Measurements from ENCODE around the gene S100A14.

Gene S100A14

DNA sequence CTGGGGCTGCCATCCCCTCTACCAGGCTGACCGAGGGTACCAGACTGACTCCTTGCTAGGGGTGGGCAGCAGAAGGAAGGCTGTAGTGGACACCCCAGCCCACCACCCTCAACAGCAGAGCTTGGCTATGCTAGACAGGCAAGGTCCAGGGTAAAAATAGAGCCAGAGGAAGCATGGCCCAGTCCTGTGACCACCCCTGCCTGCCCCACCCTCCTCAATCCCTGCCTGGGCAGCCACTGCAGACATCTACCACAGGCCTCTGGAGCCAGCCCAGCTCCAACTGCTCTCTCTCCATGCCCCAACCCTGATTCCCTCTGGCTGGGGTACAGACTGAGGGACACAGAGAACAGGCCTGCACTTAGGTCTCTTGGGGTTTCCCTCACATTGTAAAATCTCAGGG lies 13.8 kb upstream of the S100A14 start:
- H3K27ac ChIP-seq = no peak overlapping the region
- TF ChIP-seq, protein P1, sequence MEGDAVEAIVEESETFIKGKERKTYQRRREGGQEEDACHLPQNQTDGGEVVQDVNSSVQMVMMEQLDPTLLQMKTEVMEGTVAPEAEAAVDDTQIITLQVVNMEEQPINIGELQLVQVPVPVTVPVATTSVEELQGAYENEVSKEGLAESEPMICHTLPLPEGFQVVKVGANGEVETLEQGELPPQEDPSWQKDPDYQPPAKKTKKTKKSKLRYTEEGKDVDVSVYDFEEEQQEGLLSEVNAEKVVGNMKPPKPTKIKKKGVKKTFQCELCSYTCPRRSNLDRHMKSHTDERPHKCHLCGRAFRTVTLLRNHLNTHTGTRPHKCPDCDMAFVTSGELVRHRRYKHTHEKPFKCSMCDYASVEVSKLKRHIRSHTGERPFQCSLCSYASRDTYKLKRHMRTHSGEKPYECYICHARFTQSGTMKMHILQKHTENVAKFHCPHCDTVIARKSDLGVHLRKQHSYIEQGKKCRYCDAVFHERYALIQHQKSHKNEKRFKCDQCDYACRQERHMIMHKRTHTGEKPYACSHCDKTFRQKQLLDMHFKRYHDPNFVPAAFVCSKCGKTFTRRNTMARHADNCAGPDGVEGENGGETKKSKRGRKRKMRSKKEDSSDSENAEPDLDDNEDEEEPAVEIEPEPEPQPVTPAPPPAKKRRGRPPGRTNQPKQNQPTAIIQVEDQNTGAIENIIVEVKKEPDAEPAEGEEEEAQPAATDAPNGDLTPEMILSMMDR (conservative IDR thresholded peaks at IDR 0.05) = no peak

DNA sequence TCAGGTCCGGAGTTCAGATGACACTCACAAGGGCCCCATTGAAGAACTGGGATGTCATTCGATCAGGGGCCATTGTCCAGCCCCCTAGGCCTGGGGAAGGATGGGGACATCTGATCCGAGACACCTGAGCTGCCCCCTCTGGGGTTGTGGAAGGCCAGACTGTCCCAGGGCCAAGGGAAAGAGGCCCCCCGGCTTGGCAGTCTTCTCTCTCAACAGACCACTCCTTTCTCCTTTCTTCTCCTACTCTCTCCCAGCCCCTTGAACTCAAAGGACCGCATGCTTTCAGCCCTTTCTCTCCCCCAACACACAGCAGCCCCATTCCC lies 13.2 kb upstream of the S100A14 start:
- TF ChIP-seq, protein P1 (conservative IDR thresholded peaks at IDR 0.05) = no peak
- no peak overlapping the region for H3K27ac ChIP-seq

DNA sequence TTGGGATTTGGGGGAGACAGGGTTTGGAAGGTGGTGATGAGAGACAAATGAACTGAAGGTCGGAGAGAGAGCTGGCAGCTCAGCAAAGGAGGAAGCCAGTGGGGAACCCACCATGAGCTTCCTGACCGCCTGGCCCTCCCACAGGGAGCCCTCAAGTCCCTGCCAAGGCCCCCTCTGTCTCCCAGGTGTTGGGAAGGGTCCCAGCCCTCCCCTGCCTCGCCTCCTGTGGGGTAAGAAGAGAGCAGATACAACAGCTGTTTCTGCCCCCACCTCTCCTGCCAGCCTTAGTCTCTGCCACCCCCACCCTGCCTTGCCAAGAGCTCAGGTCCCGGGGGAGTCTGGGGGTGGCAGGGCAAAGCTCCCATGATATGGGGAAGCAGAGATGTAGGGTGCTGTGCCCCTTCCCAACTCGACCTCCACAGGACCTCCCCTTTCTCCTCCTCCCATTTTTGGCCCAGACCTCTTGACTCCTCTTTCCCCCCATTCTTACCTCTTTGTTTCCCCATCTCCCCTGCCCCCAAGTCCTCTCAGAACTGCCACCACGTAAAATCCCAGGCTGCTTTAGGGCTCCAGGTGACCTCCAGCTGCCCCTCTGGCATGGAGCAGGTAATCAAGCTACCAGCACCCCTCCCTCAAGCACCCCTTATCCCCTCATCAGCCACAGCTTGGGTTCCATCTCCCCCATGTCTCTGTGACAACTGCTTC lies 12.7 kb upstream of the S100A14 start:
- no peak overlapping the region for H3K27ac ChIP-seq

DNA sequence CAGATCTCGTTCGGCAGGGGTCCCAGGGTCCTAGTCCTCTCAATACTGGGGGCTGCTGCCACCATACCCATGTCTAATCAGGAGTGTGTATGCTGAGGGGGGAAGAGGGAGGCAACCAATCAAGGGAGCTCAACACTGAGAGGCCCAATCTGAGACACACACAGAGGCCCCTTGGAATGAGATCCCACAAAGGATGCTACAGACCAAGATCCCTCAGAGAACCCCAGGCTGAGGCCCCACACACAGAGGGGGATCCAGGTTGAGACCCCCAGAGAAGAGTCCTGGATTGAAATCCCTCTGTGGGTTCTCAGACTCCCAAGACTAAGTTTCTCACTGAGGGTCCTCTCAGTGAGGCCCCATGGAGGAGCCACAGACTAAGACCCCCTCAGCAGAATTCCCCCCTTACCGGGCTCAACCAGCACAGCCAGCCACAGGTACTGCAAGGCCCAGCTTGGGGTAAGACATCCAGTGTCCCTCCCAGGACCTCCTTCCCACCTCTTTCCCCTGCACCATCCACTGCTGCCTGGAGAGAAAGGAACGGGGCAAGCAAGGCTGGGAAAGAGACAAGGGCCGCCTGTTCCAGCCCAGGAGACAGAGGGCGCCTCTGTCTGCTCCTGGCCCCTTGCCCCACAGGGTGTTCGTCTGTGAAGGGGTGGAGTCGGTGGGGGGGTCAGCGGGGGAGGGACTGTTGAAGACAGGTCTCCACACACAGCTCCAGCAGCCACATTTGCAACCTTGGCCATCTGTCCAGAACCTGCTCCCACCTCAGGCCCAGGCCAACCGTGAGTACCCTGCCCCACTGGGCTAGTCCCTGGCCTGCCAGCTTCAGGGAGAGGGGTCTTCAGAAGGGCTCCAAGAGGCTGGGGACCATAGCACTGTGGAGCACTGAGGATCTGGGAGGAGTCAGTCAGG lies 11.8 kb upstream of the S100A14 start, which contains the start of gene S100A1:
TSS of gene S100A1 (plus strand) at position 720 of the 912 bp plus-strand sequence. CDS start 2,088 bp downstream, outside the sequence.
- peak within 1 kb of the TSS; percentile 77 for H3K27ac ChIP-seq

More for the DNA sequence above, 12.7 kb upstream of the S100A14 start:
- TF ChIP-seq, protein P1 (conservative IDR thresholded peaks at IDR 0.05) = no peak

DNA sequence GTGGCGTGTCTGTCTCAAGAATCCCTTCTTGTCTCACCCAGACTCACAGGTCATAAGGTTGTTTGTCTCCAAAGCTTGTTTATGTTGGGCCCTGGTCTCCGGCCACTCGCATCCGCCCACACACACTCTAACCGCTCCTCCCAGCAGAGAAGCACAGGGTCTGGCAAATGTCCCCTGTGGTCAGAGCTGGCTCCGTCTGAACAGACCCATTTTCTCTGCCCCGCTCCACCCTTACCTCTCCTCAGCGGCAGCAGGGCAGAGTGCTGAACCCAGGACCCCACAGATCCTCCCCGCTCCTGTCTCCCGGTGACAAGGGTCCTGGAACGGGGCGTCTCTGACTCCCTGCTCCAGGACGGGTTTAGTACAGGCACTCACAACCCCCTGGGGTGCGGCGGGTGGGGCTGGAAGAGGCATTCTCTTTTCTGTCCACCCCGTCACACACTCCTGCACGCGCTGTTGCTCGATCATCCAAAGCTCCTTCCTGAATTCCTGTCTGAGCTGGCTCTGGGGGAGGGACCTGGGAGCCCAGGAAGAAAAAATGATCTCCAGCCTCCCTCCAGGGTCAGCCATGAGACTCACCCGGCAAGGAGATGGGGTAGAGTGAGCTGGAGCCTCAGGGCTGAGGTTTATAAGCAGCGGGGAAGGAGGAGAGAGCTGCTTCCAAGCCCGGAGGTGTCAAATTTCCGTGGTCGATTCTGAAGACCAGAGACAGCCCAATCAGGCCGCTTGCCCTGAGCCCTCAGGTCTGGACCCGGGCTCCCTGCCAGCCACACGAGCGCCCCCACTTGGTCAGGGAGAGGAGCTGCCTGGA lies 11.0 kb upstream of the S100A14 start, which contains the start of gene S100A13:
TSS of gene S100A13 (minus strand) at position 602 of the 811 bp plus-strand sequence. CDS start 1,033 bp downstream, outside the sequence.
- TF ChIP-seq, protein P1 (conservative IDR thresholded peaks at IDR 0.05) = peak; percentile 71
- peak within 1 kb of the TSS; percentile 77 for H3K27ac ChIP-seq

More for the DNA sequence above, 11.8 kb upstream of the S100A14 start, which contains the start of gene S100A1:
- TF ChIP-seq, protein P1 (conservative IDR thresholded peaks at IDR 0.05) = peak; percentile 29

DNA sequence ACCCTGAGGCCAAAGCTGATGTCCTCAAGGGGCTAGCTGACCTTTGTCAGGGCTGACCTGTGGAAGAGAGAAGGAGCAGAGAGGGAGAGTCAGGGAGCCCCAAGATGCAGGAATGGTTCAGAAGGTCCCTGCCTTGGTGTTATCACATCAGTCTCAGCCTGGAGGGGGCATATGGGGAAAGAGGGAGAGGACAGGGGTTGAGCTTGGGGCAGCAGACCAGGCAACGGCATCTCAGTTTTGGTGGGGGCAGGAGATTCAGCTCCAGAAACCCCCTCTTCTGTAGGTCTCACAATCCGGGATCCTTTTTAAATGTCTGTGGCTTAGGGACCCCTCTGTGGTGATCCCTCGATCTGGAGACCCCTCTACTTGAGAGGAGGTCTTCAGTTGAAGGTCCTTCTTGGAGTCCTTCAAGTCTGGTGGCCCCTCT lies 10.4 kb upstream of the S100A14 start:
- peak overlapping the region; percentile 77 for H3K27ac ChIP-seq
- TF ChIP-seq, protein P1 (conservative IDR thresholded peaks at IDR 0.05) = no peak
